DOHH2 (cell line): Measurements from ENCODE around the gene KRT33B.

ENCODE experiments used
- H3F3A ChIP-seq: fragments of 200-600 bp; sonication (generic), shearing (Covaris generic); 2 replicates; pipeline ENCODE4 v1.6.0; 2016; ENCODE audit warnings: antibody characterized with exemption, mild to moderate bottlenecking; ENCODE audit not compliant: control insufficient read depth, insufficient read depth
- H3K27ac ChIP-seq: fragments of 200-600 bp; sonication (generic); 2 replicates; pipeline ENCODE4 v1.5.1; 2014; ENCODE audit warnings: low read depth, mild to moderate bottlenecking, low read length, moderate library complexity
- H3K27me3 ChIP-seq: fragments of 200-600 bp; sonication (generic); 2 replicates; pipeline ENCODE4 v1.6.1; 2014; ENCODE audit warnings: mild to moderate bottlenecking, low read length, mixed read lengths; ENCODE audit not compliant: control insufficient read depth
- H3K36me3 ChIP-seq: fragments of 200-600 bp; sonication (generic); 2 replicates; pipeline ENCODE4 v1.6.1; 2014; ENCODE audit warnings: mild to moderate bottlenecking, low read length, moderate library complexity, mixed read lengths; ENCODE audit not compliant: control insufficient read depth
- H3K4me1 ChIP-seq: fragments of 200-600 bp; sonication (generic); 2 replicates; pipeline ENCODE4 v1.6.1; 2014; ENCODE audit warnings: mild to moderate bottlenecking, low read length, mixed read lengths; ENCODE audit not compliant: control insufficient read depth
- H3K4me2 ChIP-seq: fragments of 200-600 bp; sonication (generic); 2 replicates; pipeline ENCODE4 v1.6.0; 2014; ENCODE audit warnings: mild to moderate bottlenecking, low read length, moderate library complexity
- H3K4me3 ChIP-seq: fragments of 200-600 bp; sonication (generic); 2 replicates; pipeline ENCODE4 v1.5.1; 2014; ENCODE audit warnings: mild to moderate bottlenecking, low read length, mixed read lengths
- H3K79me2 ChIP-seq: fragments of 200-600 bp; sonication (generic); 2 replicates; pipeline ENCODE4 v1.6.1; 2014; ENCODE audit warnings: mild to moderate bottlenecking, low read length, mixed read lengths; ENCODE audit not compliant: control insufficient read depth
- H3K9me2 ChIP-seq: fragments of 200-600 bp; sonication (generic); replicated peaks from 2 replicates; pipeline ENCODE4 v1.6.1; 2014; ENCODE audit warnings: mild to moderate bottlenecking, low read length, mixed read lengths; ENCODE audit not compliant: control insufficient read depth
- H3K9me3 ChIP-seq: fragments of 200-600 bp; sonication (generic); 2 replicates; pipeline ENCODE4 v1.6.1; 2014; ENCODE audit warnings: antibody characterized with exemption, low read length, mixed read lengths; ENCODE audit not compliant: control insufficient read depth, insufficient read depth
- H4K20me1 ChIP-seq: fragments of 200-600 bp; sonication (generic); 2 replicates; pipeline ENCODE4 v1.6.0; 2014; ENCODE audit warnings: low read depth, mild to moderate bottlenecking, antibody characterized with exemption, low read length, moderate library complexity; ENCODE audit not compliant: control insufficient read depth, insufficient read depth
- CTCF ChIP-seq: fragments of 200-600 bp; sonication (generic); IDR thresholded peaks from one replicate; pipeline ENCODE4 v1.5.1; 2014; ENCODE audit warnings: antibody characterized with exemption, mild to moderate bottlenecking, low read depth, low read length; ENCODE audit not compliant: poor library complexity, severe bottlenecking
- EZH2phosphoT487 ChIP-seq: fragments of 200-600 bp; sonication (generic); IDR thresholded peaks from 2 replicates; pipeline ENCODE4 v1.6.1; 2017; ENCODE audit warnings: borderline replicate concordance, mild to moderate bottlenecking, antibody characterized with exemption, low read length, moderate library complexity, mixed read lengths

KRT33B gene

GRCh38 chr17:41366070-41366469 lies 3.5 kb downstream of the KRT33B start:
- no peaks in the 10 kb centered on the region for H3F3A ChIP-seq
- TF ChIP-seq CTCF (no peak), EZH2phosphoT487 (no peak)
- no peak overlapping the region for H3K4me2 ChIP-seq
- no peaks in the 10 kb centered on the region for H4K20me1 ChIP-seq
- no peak overlapping the region for H3K4me3 ChIP-seq
- no peaks in the 10 kb centered on the region for H3K79me2 ChIP-seq
- H3K27me3 ChIP-seq, result 0 out of 2 replicates have a peak, but pooled peaks cover under 1% of the 10 kb centered on the region
- no peak overlapping the region for H3K27ac ChIP-seq
- no peaks in the 10 kb centered on the region for H3K9me3 ChIP-seq
- no peaks in the 10 kb centered on the region for H3K9me2 ChIP-seq
- H3K36me3 ChIP-seq, result no peaks in the 10 kb centered on the region
- no peaks in the 10 kb centered on the region for H3K4me1 ChIP-seq

GRCh38 chr17:41363881-41364280 lies 5.7 kb downstream of the KRT33B start:
- H3K9me3 ChIP-seq, result no peaks in the 10 kb centered on the region
- TF ChIP-seq CTCF, result no peak
- no peak for TF ChIP-seq EZH2phosphoT487
- H3K4me1 ChIP-seq, result no peaks in the 10 kb centered on the region
- no peak overlapping the region for H3K4me3 ChIP-seq
- no peaks in the 10 kb centered on the region for H4K20me1 ChIP-seq
- H3K4me2 ChIP-seq, result no peak overlapping the region
- H3K27me3 ChIP-seq, result no peaks in the 10 kb centered on the region
- no peaks in the 10 kb centered on the region for H3K79me2 ChIP-seq
- H3K27ac ChIP-seq, result no peak overlapping the region
- no peaks in the 10 kb centered on the region for H3K9me2 ChIP-seq
- no peaks in the 10 kb centered on the region for H3F3A ChIP-seq
- H3K36me3 ChIP-seq, result no peaks in the 10 kb centered on the region

- Histone ChIP-seq H3K9me3 (no peaks in the 10 kb centered on the region), H3K4me2 (no peak overlapping the region), H3K27ac (no peak overlapping the region), H3F3A (no peaks in the 10 kb centered on the region), H3K79me2 (no peaks in the 10 kb centered on the region), H3K4me1 (no peaks in the 10 kb centered on the region), H3K9me2 (no peaks in the 10 kb centered on the region), H3K36me3 (no peaks in the 10 kb centered on the region), H3K4me3 (no peak overlapping the region), H3K27me3 (peaks cover 7% of the 10 kb centered on the region), H4K20me1 (no peaks in the 10 kb centered on the region)
- TF ChIP-seq EZH2phosphoT487, result no peak
- no peak for TF ChIP-seq CTCF
These were observed 9.2 kb downstream of the KRT33B start for GRCh38 chr17:41360296-41360995.
